Right cardiac atrium (tissue), 5 donors: ENCODE data around the gene PKDCC. TPM values are rescaled to one million over a fixed set of nuclear protein-coding genes. Genes with fewer than 3 reads are reported as not detected.
A peak's percentile ranks its signal among the peaks of the same experiment; 100 is the strongest.

Experiments
- ATAC-seq, 2 donors: fragments of 200-7000 bp; cut with Tn5 transposase; one replicate each; pipeline versions ENCODE4 v1.8.0 to v1.9.1; 2020; ENCODE audit warnings: moderate library complexity in 2 of 2, mild to moderate bottlenecking in 1 of 2
- DNase-seq, 3 donors: peaks; one replicate each; pipeline ENCODE4 v3.0.0-alpha.2; 2020
- H3K27ac ChIP-seq: one replicate; pipeline ENCODE4 v1.5.1; 2013; ENCODE audit warnings: mild to moderate bottlenecking, low read length, control low read depth, moderate library complexity
- H3K27me3 ChIP-seq: one replicate; pipeline ENCODE4 v1.6.1; 2013; ENCODE audit not compliant: control insufficient read depth, insufficient read depth
- H3K4me1 ChIP-seq: one replicate; pipeline ENCODE4 v1.6.1; 2013; ENCODE audit warnings: low read length; ENCODE audit not compliant: control insufficient read depth, insufficient read depth
- H3K4me3 ChIP-seq: one replicate; pipeline ENCODE4 v1.5.1; 2013; ENCODE audit warnings: low read length, control low read depth
- H3K9me3 ChIP-seq: one replicate; pipeline ENCODE4 v1.6.1; 2013; ENCODE audit warnings: low read length; ENCODE audit not compliant: control insufficient read depth
- WGBS: extraction: QIAGEN DNeasy Blood & Tissue Kit; methylation state at CpG from one replicate; pipeline ENCODE4 v1.1.7; 2013; 5-methylcytosine and 5-hydroxymethylcytosine counted together
- intact Hi-C, 4 donors: fragments of 100-400 bp; cut with DNase I; formaldehyde crosslinking; loops; one replicate each; pipeline versions ENCODE4 v1.11.0 to v1.14.0; 2022 to 2023
- polyA plus RNA-seq: library from polyadenylated mRNA; stranded (reverse); fragments of 200-250 nt; gene quantifications from one replicate; pipeline ENCODE4 v1.2.3, GENCODE V29; 2013
- total RNA-seq, 4 donors: library from RNA; stranded (reverse); fragmentation: NEBNext Ultra II Directional; extraction: Animal tissue kit (Norgen Biotek cat#: 25700); gene quantifications; one replicate each; pipeline ENCODE4 v1.2.1, GENCODE V29; 2021
- donor health status: healthy with polysubstance abuse.
- donor health status: DM: no; HTN: yes; CAD: no.
- donor health status: DM: no; HTN: no; CAD: no.
- donor health status: DM: no; HTN: yes; CAD: no; lungs with severe emphysema.
- donor health status: DM: yes; HTN: yes; CAD: no.

The PKDCC gene
- total and polyA plus RNA-seq, 5 donors, result 92.2 to 189 (median 132) TPM

- Histone ChIP-seq H3K9me3 (no peaks in the 10 kb centered on the region), H3K27me3 (no peaks in the 10 kb centered on the region), H3K4me3 (no peak overlapping the region), H3K4me1 (no peaks in the 10 kb centered on the region), H3K27ac (no peak overlapping the region)
- ATAC-seq (no peak), DNase-seq (no peak)
- 86% methylated on average over 3 of the region's 3 CpGs for WGBS
- intact Hi-C loops, result loop anchor here in 2 of 4 donors (10.0 kb wide), 3 partner anchors 103 to 243 kb away; no protein-coding TSS in a partner anchor
Observed at GRCh38 chr2:42091671-42092070, 43.9 kb downstream of the PKDCC start.

GRCh38 chr2:42092084-42092996, 44.5 kb downstream of the PKDCC start:
- Histone ChIP-seq H3K27me3 (no peaks in the 10 kb centered on the region), H3K27ac (no peak overlapping the region), H3K9me3 (no peaks in the 10 kb centered on the region), H3K4me1 (no peaks in the 10 kb centered on the region), H3K4me3 (no peak overlapping the region)
- WGBS, result 46% methylated on average over 7 of the region's 7 CpGs
- no peak for DNase-seq
- ATAC-seq, result no peak
- intact Hi-C loops, result loop anchor here in 2 of 4 donors (10.0 kb wide), 3 partner anchors 102 to 242 kb away; no protein-coding TSS in a partner anchor

- intact Hi-C loops, result loop anchor here in 2 of 4 donors (10.0 kb wide), 3 partner anchors 101 to 241 kb away; no protein-coding TSS in a partner anchor
- no peaks in the 10 kb centered on the region for H3K27me3 ChIP-seq
- DNase-seq, result no peak
- H3K9me3 ChIP-seq, result no peaks in the 10 kb centered on the region
- no peak overlapping the region for H3K4me3 ChIP-seq
- H3K27ac ChIP-seq, result no peak overlapping the region
- peaks cover 3% of the 10 kb centered on the region for H3K4me1 ChIP-seq
- ATAC-seq, result no peak
Observed at GRCh38 chr2:42094114-42094513, 46.3 kb downstream of the PKDCC start.

GRCh38 chr2:42095923-42096408, 48.1 kb downstream of the PKDCC start:
- no peak overlapping the region for H3K4me3 ChIP-seq
- no peaks in the 10 kb centered on the region for H3K9me3 ChIP-seq
- peaks cover 6% of the 10 kb centered on the region for H3K4me1 ChIP-seq
- H3K27me3 ChIP-seq, result no peaks in the 10 kb centered on the region
- ATAC-seq (peak in 1 of 2 donors; percentile 54), DNase-seq (peak; percentile 67 to 90 (median 74))
- WGBS, result 31% methylated on average over 2 of the region's 2 CpGs
- intact Hi-C loops, result loop anchor here (2.0 to 10.0 kb wide), 8 partner anchors 99 to 266 kb away; partner anchors contain the start of gene COX7A2L (in 1 of the 4)
- no peak overlapping the region for H3K27ac ChIP-seq

GRCh38 chr2:42096869-42097591, 49.2 kb downstream of the PKDCC start:
- Histone ChIP-seq H3K4me1 (peaks cover 6% of the 10 kb centered on the region), H3K9me3 (no peaks in the 10 kb centered on the region), H3K27ac (no peak overlapping the region), H3K4me3 (no peak overlapping the region), H3K27me3 (no peaks in the 10 kb centered on the region)
- intact Hi-C loops, result loop anchor here (2.0 to 10.0 kb wide), 8 partner anchors 98 to 265 kb away; partner anchors contain the start of gene COX7A2L (in 1 of the 4)
- 70% methylated on average over 10 of the region's 10 CpGs for WGBS
- ATAC-seq (no peak), DNase-seq (peak in 1 of 3 donors; percentile 26)

- Histone ChIP-seq H3K27me3 (no peaks in the 10 kb centered on the region), H3K4me3 (no peak overlapping the region), H3K4me1 (peaks cover 6% of the 10 kb centered on the region), H3K9me3 (no peaks in the 10 kb centered on the region), H3K27ac (peak overlapping the region; percentile 85)
- peak; percentile 29 to 42 for ATAC-seq
- DNase-seq, result peak; percentile 68 to 81 (median 71)
- intact Hi-C loops, result loop anchor here (5.0 to 10.0 kb wide), 7 partner anchors 96 to 263 kb away; partner anchors contain the start of gene COX7A2L (in 1 of the 4)
- WGBS, result 39% methylated on average over 9 of the region's 9 CpGs
Observed at GRCh38 chr2:42098571-42099437, 51.0 kb downstream of the PKDCC start.

GRCh38 chr2:42099438-42100173, 51.8 kb downstream of the PKDCC start:
- WGBS, result 95% methylated on average over 6 of the region's 6 CpGs

GRCh38 chr2:42100683-42101205, 52.9 kb downstream of the PKDCC start:
- Histone ChIP-seq H3K27ac (no peak overlapping the region), H3K4me3 (peak overlapping the region; percentile 41), H3K9me3 (no peaks in the 10 kb centered on the region), H3K27me3 (no peaks in the 10 kb centered on the region), H3K4me1 (peaks cover 8% of the 10 kb centered on the region)
- ATAC-seq (no peak), DNase-seq (peak in 2 of 3 donors; percentile 54 to 63)
- intact Hi-C loops, result loop anchor here in 1 of 4 donors (5.0 kb wide), 1 partner anchor 37 kb away; no protein-coding TSS in a partner anchor
- WGBS, result 90% methylated on average over 20 of the region's 20 CpGs

More at GRCh38 chr2:42099438-42100173, 51.8 kb downstream of the PKDCC start:
- no peak overlapping the region for H3K4me3 ChIP-seq
- ATAC-seq (no peak), DNase-seq (no peak)
- no peaks in the 10 kb centered on the region for H3K9me3 ChIP-seq
- intact Hi-C loops, result loop anchor here (5.0 to 10.0 kb wide), 8 partner anchors 38 to 263 kb away; partner anchors contain the start of gene COX7A2L (in 1 of the 4)
- peaks cover 6% of the 10 kb centered on the region for H3K4me1 ChIP-seq
- H3K27me3 ChIP-seq, result no peaks in the 10 kb centered on the region
- H3K27ac ChIP-seq, result peak overlapping the region; percentile 2

GRCh38 chr2:42101206-42102023, 53.6 kb downstream of the PKDCC start:
- peak; percentile 77 to 90 (median 89) for DNase-seq
- Histone ChIP-seq H3K4me3 (peak overlapping the region; percentile 41), H3K4me1 (peaks cover 8% of the 10 kb centered on the region), H3K9me3 (no peaks in the 10 kb centered on the region), H3K27ac (peak overlapping the region; percentile 53), H3K27me3 (no peaks in the 10 kb centered on the region)
- WGBS, result 11% methylated on average over 77 of the region's 77 CpGs
- peak; percentile 81 for ATAC-seq
- intact Hi-C loops, result loop anchor here in 1 of 4 donors (5.0 kb wide), 1 partner anchor 36 kb away; no protein-coding TSS in a partner anchor
